ENCODE data around the gene SCYL2. TPM values are rescaled to one million over a fixed set of nuclear protein-coding genes. Genes with fewer than 3 reads are reported as not detected.

Gene SCYL2
- total RNA-seq, 2 donors from 2014 or later, result 13.8 to 23.1 TPM

GRCh38 chr12:100268835-100269564 is 2.0 kb downstream of the SCYL2 start:
- Histone ChIP-seq H3K27me3 (no peaks in the 10 kb centered on the region), H3K27ac (no peak overlapping the region), H3K4me1 (peaks cover 32% of the 10 kb centered on the region), H3K36me3 (replicated peaks in 1 of 2; ENCODE audit: insufficient read depth in 1 of 2, low read depth in 2 of 2) (no peaks in the 10 kb centered on the region), H3K4me3 (no peak overlapping the region), H3K9me3 (no peaks in the 10 kb centered on the region)
- WGBS, 2 donors, result 44 to 54% methylated on average over 5 of the region's 5 CpGs
- no peak for DNase-seq
- ATAC-seq, result no peak
- TF ChIP-seq CTCF (IDR thresholded peaks at IDR 0.05), result no peak
- no peak for TF ChIP-seq POLR2A (IDR thresholded peaks at IDR 0.05)
- intact Hi-C loops (cut with DNase I), result no loop called here

DNA sequence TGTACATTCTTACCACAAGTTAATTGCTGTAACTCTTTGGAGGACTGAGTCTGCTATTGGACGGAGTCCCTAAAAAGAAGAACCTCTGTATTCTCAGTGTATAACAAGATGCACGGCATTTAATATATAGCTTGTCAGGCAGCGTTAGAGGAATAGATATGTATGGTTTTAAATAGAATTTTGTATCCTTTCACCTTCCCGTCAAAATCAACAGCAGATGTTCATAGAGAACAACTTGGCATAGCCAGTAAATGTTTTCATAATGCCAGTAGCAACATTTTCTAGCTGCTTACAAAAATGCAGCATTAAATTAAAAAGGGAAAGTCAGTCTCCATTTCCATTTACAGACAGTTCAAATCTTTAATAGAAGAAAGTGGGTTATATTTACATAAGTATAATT is 6.8 kb downstream of the SCYL2 start:
- no peak overlapping the region for H3K27ac ChIP-seq
- no peak overlapping the region for H3K4me3 ChIP-seq
- no peaks in the 10 kb centered on the region for H3K27me3 ChIP-seq
- H3K4me1 ChIP-seq, result peaks cover 27% of the 10 kb centered on the region
- no peaks in the 10 kb centered on the region for H3K36me3 ChIP-seq (replicated peaks in 1 of 2; ENCODE audit: insufficient read depth in 1 of 2, low read depth in 2 of 2)
- WGBS, 2 donors, result 89% methylated on average over 4 of the region's 4 CpGs
- no peak for ATAC-seq
- intact Hi-C loops (cut with DNase I), result no loop called here
- no peak for DNase-seq
- no peaks in the 10 kb centered on the region for H3K9me3 ChIP-seq
- TF ChIP-seq POLR2A (IDR thresholded peaks at IDR 0.05) (no peak), CTCF (IDR thresholded peaks at IDR 0.05) (no peak)

- 51 to 54% methylated on average over 2 of the region's 2 CpGs for WGBS, 2 donors
- no peaks in the 10 kb centered on the region for H3K36me3 ChIP-seq (replicated peaks in 1 of 2; ENCODE audit: insufficient read depth in 1 of 2, low read depth in 2 of 2)
These were observed 7.3 kb downstream of the SCYL2 start for GRCh38 chr12:100274291-100274690.

DNA sequence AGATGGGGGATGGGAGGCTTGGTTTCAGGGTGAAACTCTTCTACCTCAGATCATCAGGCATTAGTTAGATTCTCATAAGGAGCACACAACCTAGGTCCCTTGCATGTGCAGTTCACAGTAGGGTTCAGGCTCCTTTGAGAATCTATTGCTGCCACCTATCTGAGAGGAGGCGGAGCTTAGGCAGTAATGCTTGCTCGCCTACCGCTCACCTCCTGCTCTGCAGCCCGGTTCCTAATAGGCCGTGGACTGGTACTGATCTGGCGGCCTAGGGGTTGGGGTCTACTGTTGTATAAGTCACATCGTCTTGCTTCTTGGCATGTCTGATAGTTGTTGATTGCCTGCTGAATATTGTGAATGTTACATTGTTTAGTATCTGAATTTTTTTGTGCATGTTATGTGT is 12.2 kb downstream of the SCYL2 start:
- ATAC-seq (no peak), DNase-seq (no peak)
- no peak overlapping the region for H3K4me3 ChIP-seq
- peaks cover 8% of the 10 kb centered on the region for H3K4me1 ChIP-seq
- no peaks in the 10 kb centered on the region for H3K27me3 ChIP-seq
- H3K9me3 ChIP-seq, result no peaks in the 10 kb centered on the region
- WGBS, 2 donors, result 97% methylated on average over 7 of the region's 7 CpGs
- intact Hi-C loops (cut with DNase I), result no loop called here
- TF ChIP-seq POLR2A (IDR thresholded peaks at IDR 0.05) (no peak), CTCF (IDR thresholded peaks at IDR 0.05) (no peak)
- H3K27ac ChIP-seq, result no peak overlapping the region
- no peaks in the 10 kb centered on the region for H3K36me3 ChIP-seq (replicated peaks in 1 of 2; ENCODE audit: insufficient read depth in 1 of 2, low read depth in 2 of 2)

More at GRCh38 chr12:100274291-100274690, 7.3 kb downstream of the SCYL2 start:
- no peak for TF ChIP-seq CTCF (IDR thresholded peaks at IDR 0.05)
- no peak for TF ChIP-seq POLR2A (IDR thresholded peaks at IDR 0.05)
- intact Hi-C loops (cut with DNase I), result no loop called here
- no peaks in the 10 kb centered on the region for H3K9me3 ChIP-seq
- DNase-seq (no peak), ATAC-seq (no peak)
- no peak overlapping the region for H3K4me3 ChIP-seq
- no peak overlapping the region for H3K27ac ChIP-seq
- H3K27me3 ChIP-seq, result no peaks in the 10 kb centered on the region
- H3K4me1 ChIP-seq, result peaks cover 22% of the 10 kb centered on the region

All from body of pancreas (tissue), 4 donors.